Panc1 (cell line): Measurements from ENCODE around the gene TEN1. TPM values are rescaled to one million over a fixed set of nuclear protein-coding genes. Genes with fewer than 3 reads are reported as not detected.
"Not testable (repeated sequence)": the region's sequence is repeated elsewhere in the genome, so short reads cannot be mapped to it uniquely, and the experiment has no call there.

ENCODE experiments used
- ATAC-seq: fragments of 200-7000 bp; cut with Tn5 transposase; 2 replicates; pipeline ENCODE4 v1.9.1; 2020; ENCODE audit warnings: mild to moderate bottlenecking, moderate library complexity
- BruUV-seq: library from RNA; stranded (reverse); fragments of 400-500 nt; replicated peaks from 2 replicates; lab custom pipeline; 2021; lab: Mats Ljungman, UMichigan
- CTCF ChIA-PET: fragments of 300-600 bp; sonication (Branson Sonifier 250); formaldehyde crosslinking; loops from one replicate; lab custom pipeline; 2022; ENCODE audit warnings: antibody characterized with exemption; lab: Charles Lee
- POLR2A ChIA-PET: fragments of 300-600 bp; sonication (Branson Sonifier 250); formaldehyde crosslinking; loops from one replicate; lab custom pipeline; 2022; ENCODE audit warnings: antibody characterized with exemption; lab: Charles Lee
- DNase-seq: peaks from one replicate; pipeline ENCODE4 v3.0.0-alpha.2; 2010; ENCODE audit warnings: low read depth, low spot score
- H3K27ac ChIP-seq: 2 replicates; pipeline ENCODE4 v1.5.1; 2011; ENCODE audit warnings: mild to moderate bottlenecking, low read length, inconsistent platforms
- H3K27me3 ChIP-seq: fragments of 200-500 bp; sonication (Bioruptor generic); 2 replicates; pipeline ENCODE4 v1.6.0; 2014; ENCODE audit warnings: low read length, inconsistent platforms; ENCODE audit not compliant: control insufficient read depth, insufficient read depth
- H3K36me3 ChIP-seq: fragments of 200-500 bp; sonication (Bioruptor generic); 2 replicates; pipeline ENCODE4 v1.5.1; 2014; ENCODE audit warnings: inconsistent platforms, mild to moderate bottlenecking, low read length, moderate library complexity; ENCODE audit not compliant: control insufficient read depth, insufficient read depth
- H3K4me1 ChIP-seq: 2 replicates; pipeline ENCODE4 v1.5.1; 2011; ENCODE audit warnings: inconsistent platforms, mild to moderate bottlenecking, low read length, moderate library complexity; ENCODE audit not compliant: control insufficient read depth, insufficient read depth
- H3K4me3 ChIP-seq, 2 experiments: 2 replicates each; pipeline ENCODE4 v1.5.1; 2011 to 2012; ENCODE audit warnings: low read depth in 2 of 2, low read length in 2 of 2, mild to moderate bottlenecking in 2 of 2, inconsistent platforms in 1 of 2, moderate library complexity in 1 of 2
- H3K9me3 ChIP-seq: fragments of 200-500 bp; sonication (Bioruptor generic); 2 replicates; pipeline ENCODE4 v1.5.1; 2014; ENCODE audit warnings: low read depth, mild to moderate bottlenecking, inconsistent platforms, low read length, moderate library complexity; ENCODE audit not compliant: control insufficient read depth, insufficient read depth
- CTCF ChIP-seq: fragments of 450-650 bp; IDR thresholded peaks from 2 replicates; pipeline ENCODE4 v1.5.1; 2017; ENCODE audit warnings: mild to moderate bottlenecking
- POLR2AphosphoS5 ChIP-seq: IDR thresholded peaks from 2 replicates; pipeline ENCODE4 v1.6.1; 2012; ENCODE audit warnings: mild to moderate bottlenecking, low read depth, low read length, moderate library complexity
- SIN3A ChIP-seq: IDR thresholded peaks from 2 replicates; pipeline ENCODE4 v1.6.1; 2012; ENCODE audit warnings: low read depth, mild to moderate bottlenecking, low read length, moderate library complexity, borderline replicate concordance; ENCODE audit not compliant: insufficient read depth
- TCF7L2 ChIP-seq: IDR thresholded peaks from 2 replicates; pipeline ENCODE4 v1.6.1; 2011; ENCODE audit warnings: mild to moderate bottlenecking, low read depth, low read length, inconsistent platforms
- in situ Hi-C: cut with HindIII; loops from 2 replicates; pipeline ENCODE4 v1.10.0; 2016; ENCODE audit warnings: low sequenced_read_pairs, low pct_unique_long_range_greater_than_20kb
- intact Hi-C: fragments of 100-400 bp; cut with micrococcal nuclease; formaldehyde crosslinking; loops from one replicate; pipeline ENCODE4 v1.10.0; 2022; ENCODE audit not compliant: unreplicated experiment
- total RNA-seq: library from RNA; stranded (reverse); gene quantifications from one replicate; pipeline ENCODE4 v1.2.1, GENCODE V29; 2021; ENCODE audit not compliant: unreplicated experiment
- TF ChIP-seq, protein P1 (sequence below), 2 experiments: IDR thresholded peaks; 2 replicates each; pipeline ENCODE4 v1.6.1; 2011 to 2012; ENCODE audit warnings: low read depth in 2 of 2, control low read depth in 1 of 2, low read length in 1 of 2, mild to moderate bottlenecking in 1 of 2, moderate library complexity in 1 of 2; ENCODE audit not compliant: insufficient read depth in 1 of 2

TEN1 gene
- total RNA-seq, 1 experiment from 2014 or later, result 41.3 TPM

GRCh38 chr17:76042868-76043267, 63.8 kb downstream of the TEN1 start:
- BruUV-seq, H3K4me1 ChIP-seq, H3K27ac ChIP-seq, H3K9me3 ChIP-seq, ATAC-seq, POLR2A ChIA-PET, intact Hi-C loops, CTCF ChIA-PET, in situ Hi-C loops, H3K4me3 ChIP-seq, H3K27me3 ChIP-seq, DNase-seq: not testable (repeated sequence)
- peaks cover 38% of the 10 kb centered on the region for H3K36me3 ChIP-seq

DNA sequence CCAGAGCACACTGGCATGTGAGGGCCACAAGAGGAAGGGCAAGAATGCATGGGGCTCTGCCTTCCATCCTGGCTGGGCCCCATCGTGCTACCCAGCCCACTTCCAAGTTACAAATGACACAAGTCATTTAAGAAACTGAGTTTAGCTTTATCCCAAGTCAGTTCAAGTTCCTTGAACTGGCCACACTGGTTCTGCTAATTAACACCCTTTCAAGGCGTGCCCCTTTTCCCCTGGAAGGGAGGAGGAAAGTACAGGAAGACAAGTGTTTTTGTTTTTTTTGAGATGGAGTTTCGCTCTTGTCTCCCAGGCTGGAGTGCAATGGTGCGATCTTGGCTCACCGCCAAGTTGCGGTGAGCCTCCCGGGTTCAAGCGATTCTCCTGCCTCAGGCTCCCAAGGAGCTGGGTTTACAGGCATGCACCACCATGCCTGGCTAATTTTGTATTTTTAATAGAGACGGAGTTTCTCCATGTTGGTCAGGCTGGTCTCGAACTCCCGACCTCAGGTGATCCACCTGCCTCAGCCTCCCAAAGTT, 65.5 kb downstream of the TEN1 start:
- CTCF ChIA-PET, result not testable (repeated sequence)

DNA sequence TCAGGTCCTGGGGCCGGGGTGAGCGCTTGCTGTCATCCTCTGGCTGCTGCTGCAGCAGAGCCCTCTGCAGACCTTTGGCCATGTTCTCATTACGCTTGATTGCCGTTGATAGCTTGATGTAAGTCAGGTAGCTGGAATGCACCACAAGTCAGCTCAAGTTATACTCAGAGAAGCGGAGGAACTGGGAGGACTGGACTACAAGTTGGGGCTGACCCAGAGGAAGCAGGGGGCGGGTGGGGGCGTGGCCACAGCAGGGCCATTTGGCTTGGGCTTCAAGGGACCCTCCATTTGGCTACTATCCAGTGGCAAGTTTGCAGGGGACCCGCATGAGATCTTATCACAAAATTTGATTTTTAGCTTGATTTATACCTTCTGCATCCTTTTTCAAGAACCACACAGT, 67.0 kb downstream of the TEN1 start:
- CTCF ChIA-PET, result interaction anchor here (0.6 to 0.7 kb wide), 2 partner anchors 11 to 48 kb away, joined by 3 to 5 read pairs; no protein-coding TSS in a partner anchor
- POLR2A ChIA-PET, result interaction anchor here (0.7 kb wide), 1 partner anchor 36 kb away, joined by 12 read pairs; no protein-coding TSS in a partner anchor
- TF ChIP-seq CTCF, result no peak
- no peak for TF ChIP-seq SIN3A
- TF ChIP-seq TCF7L2, result no peak
- in situ Hi-C loops, result no loop called here
- ATAC-seq (no peak), DNase-seq (no peak)
- BruUV-seq, result no TSS peak
- H3K36me3 ChIP-seq, result peaks cover 26% of the 10 kb centered on the region
- H3K4me3 ChIP-seq, result no peak overlapping the region
- no peaks in the 10 kb centered on the region for H3K4me1 ChIP-seq
- no peaks in the 10 kb centered on the region for H3K27me3 ChIP-seq
- H3K27ac ChIP-seq, result no peak overlapping the region
- no peaks in the 10 kb centered on the region for H3K9me3 ChIP-seq
- intact Hi-C loops, result no loop called here

More for the DNA sequence above, 65.5 kb downstream of the TEN1 start:
- intact Hi-C loops, DNase-seq, in situ Hi-C loops, H3K9me3 ChIP-seq, ATAC-seq, H3K4me3 ChIP-seq, POLR2A ChIA-PET, H3K4me1 ChIP-seq, H3K27me3 ChIP-seq, BruUV-seq, H3K27ac ChIP-seq: not testable (repeated sequence)
- peaks cover 35% of the 10 kb centered on the region for H3K36me3 ChIP-seq

GRCh38 chr17:76048025-76048605, 69.1 kb downstream of the TEN1 start:
- no peak for ATAC-seq
- no peak overlapping the region for H3K4me3 ChIP-seq
- intact Hi-C loops (no loop called here), in situ Hi-C loops (no loop called here)
- no peaks in the 10 kb centered on the region for H3K27me3 ChIP-seq
- no peak overlapping the region for H3K27ac ChIP-seq
- CTCF ChIA-PET, result no interaction called here
- no TSS peak for BruUV-seq
- TF ChIP-seq, protein P1, sequence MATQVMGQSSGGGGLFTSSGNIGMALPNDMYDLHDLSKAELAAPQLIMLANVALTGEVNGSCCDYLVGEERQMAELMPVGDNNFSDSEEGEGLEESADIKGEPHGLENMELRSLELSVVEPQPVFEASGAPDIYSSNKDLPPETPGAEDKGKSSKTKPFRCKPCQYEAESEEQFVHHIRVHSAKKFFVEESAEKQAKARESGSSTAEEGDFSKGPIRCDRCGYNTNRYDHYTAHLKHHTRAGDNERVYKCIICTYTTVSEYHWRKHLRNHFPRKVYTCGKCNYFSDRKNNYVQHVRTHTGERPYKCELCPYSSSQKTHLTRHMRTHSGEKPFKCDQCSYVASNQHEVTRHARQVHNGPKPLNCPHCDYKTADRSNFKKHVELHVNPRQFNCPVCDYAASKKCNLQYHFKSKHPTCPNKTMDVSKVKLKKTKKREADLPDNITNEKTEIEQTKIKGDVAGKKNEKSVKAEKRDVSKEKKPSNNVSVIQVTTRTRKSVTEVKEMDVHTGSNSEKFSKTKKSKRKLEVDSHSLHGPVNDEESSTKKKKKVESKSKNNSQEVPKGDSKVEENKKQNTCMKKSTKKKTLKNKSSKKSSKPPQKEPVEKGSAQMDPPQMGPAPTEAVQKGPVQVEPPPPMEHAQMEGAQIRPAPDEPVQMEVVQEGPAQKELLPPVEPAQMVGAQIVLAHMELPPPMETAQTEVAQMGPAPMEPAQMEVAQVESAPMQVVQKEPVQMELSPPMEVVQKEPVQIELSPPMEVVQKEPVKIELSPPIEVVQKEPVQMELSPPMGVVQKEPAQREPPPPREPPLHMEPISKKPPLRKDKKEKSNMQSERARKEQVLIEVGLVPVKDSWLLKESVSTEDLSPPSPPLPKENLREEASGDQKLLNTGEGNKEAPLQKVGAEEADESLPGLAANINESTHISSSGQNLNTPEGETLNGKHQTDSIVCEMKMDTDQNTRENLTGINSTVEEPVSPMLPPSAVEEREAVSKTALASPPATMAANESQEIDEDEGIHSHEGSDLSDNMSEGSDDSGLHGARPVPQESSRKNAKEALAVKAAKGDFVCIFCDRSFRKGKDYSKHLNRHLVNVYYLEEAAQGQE (IDR thresholded peaks at IDR 0.05; ENCODE audit: insufficient read depth in 1 of 2, low read depth in 2 of 2, low read length in 1 of 2), result no peak
- TF ChIP-seq POLR2AphosphoS5 (no peak), CTCF (no peak), SIN3A (no peak), TCF7L2 (no peak)
- peaks cover 25% of the 10 kb centered on the region for H3K36me3 ChIP-seq
- no peaks in the 10 kb centered on the region for H3K9me3 ChIP-seq
- no peaks in the 10 kb centered on the region for H3K4me1 ChIP-seq
- no peak for DNase-seq
- POLR2A ChIA-PET, result interaction anchor here (0.5 kb wide), 1 partner anchor 322 kb away, joined by 3 read pairs; no protein-coding TSS in a partner anchor
